Hematopoietic multipotent progenitor cell treated with erythropoietin and hydrocortisone succinate and interleukin-3 and kit ligand, for 4 days (in vitro differentiated cells): ENCODE results near the gene XIRP2.
A peak's percentile ranks its signal among the peaks of the same experiment; 100 is the strongest.
"Not testable (repeated sequence)": the region's sequence is repeated elsewhere in the genome, so short reads cannot be mapped to it uniquely, and the experiment has no call there.

Source experiments
- DNase-seq: peaks from one replicate; pipeline ENCODE4 v3.0.0-alpha.2; 2015

Gene XIRP2

GRCh38 chr2:167215595-167215994, 327.3 kb downstream of the XIRP2 start:
- no peak for DNase-seq

DNA sequence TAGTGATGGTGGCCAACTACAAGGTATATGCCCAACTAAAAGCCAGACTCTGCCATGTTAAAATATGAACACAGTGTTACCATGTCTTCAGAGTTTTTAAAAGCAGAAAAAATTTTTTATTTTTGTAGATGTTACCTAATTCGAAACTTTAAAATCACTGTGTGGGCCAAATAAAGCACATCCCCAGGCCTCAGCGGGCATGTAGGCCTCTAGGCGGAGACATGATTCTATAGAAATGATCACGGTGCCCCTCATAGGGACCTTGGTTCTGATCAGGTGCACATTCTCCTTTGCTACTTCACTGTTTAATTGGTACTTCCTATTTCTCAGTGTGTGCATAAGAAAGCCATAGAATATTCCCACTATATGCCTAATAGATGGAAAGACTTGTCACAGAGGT, 349.2 kb downstream of the XIRP2 start:
- no peak for DNase-seq

GRCh38 chr2:167240671-167241070, 352.4 kb downstream of the XIRP2 start:
- no peak for DNase-seq

- DNase-seq, result peak; percentile 59
These were observed 360.9 kb downstream of the XIRP2 start for GRCh38 chr2:167249197-167249596.

- DNase-seq, result no peak
These were observed 364.7 kb downstream of the XIRP2 start for GRCh38 chr2:167253025-167253424.

DNA sequence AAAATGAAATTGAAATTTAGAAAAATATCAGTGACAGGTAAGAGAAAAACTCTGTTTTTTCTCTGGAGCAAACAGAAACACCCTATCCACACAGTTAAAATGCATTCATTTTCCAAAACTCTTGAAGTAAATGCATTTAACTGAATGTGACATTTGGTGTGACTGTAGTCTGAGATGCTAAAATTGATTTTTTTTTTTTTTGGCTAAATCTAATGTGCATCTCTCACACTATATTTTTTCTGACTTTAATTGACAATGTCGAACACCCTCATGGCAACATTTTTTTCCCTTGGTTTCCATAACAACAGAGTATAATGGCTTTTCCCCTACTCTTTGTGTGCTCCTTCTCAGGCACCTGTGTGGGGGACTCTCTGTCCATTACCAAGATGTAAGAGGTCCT, 366.4 kb downstream of the XIRP2 start:
- no peak for DNase-seq

GRCh38 chr2:167258712-167259111, 370.4 kb downstream of the XIRP2 start:
- no peak for DNase-seq

DNA sequence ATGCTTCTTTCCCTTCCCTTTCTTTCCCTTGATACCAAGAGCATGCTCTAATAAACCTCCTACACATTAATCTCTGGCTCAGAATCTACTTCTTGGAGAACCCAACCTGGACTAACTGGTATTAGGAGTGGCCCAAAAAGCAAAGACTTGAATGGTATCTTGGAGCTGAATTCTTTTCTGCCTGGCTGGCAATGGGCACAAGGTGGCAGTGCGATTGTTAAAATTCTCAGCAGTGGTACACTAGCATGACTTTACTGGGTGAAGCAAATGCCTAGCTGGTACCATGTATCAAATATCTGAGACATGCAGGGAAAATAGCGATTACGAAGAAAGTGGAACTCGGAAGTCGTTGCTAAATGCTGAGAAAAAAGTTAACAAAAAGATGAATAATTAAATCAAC, 376.1 kb downstream of the XIRP2 start:
- peak; percentile 44 for DNase-seq

DNA sequence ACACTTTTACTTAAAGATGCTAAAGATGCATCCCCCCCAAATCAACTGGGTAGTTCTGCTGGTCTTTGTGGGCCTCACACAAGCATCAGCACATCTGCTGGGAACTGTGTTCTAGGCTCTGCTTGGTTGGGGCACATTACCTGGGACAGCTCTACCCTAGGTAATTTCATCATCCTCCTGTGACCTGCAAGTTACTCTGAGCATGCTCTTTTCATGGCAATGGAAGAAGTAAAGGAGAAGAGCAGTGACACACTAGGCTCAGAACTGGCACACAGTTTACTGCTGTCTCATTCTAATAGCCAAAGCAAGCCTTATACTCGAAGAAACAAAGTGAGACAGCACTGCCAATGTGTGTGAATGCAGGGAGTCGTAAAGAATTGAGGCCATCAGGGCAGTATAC, 376.7 kb downstream of the XIRP2 start:
- DNase-seq, result no peak

GRCh38 chr2:167265722-167266121, 377.4 kb downstream of the XIRP2 start:
- DNase-seq, result no peak

DNA sequence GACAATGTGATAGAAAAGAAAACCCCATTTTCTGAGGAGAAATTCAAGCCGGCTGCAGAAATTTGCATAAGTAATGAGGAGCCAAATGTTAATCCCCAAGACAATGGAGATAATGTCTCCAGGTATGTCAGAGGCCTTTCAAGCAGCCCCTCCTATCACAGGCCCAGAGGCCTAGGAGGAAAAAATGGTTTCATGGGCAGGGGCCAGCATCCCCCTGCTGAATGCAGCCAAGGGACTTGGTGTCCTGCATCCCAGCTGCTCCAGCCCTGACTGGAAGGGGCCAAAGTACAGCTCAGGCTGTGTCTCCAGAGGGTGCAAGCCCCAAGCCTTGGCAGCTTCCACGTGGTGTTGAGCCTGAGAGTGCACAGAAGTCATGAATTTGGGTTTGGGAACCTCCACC, 380.0 kb downstream of the XIRP2 start:
- not testable (repeated sequence) for DNase-seq

- DNase-seq, result no peak
These were observed 383.7 kb downstream of the XIRP2 start for GRCh38 chr2:167271932-167272331.

DNA sequence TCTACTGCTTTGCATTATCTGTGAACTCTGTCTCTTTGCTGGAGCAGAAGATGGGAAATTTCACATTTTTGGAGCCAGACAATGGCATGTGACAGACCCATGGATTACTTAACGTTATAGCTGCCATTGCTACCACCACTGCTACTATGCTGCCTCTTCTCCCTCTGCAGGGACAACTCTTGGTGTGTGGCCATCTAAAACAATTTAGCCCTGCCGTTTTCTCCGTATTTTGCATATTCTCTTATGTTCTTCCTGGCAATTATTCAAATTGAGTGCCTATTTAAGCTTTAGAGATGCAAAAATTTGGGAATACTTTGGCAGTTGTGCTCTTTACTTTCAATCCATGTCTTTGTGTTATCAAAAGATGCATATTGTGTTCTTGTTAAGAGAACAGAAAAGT, 386.8 kb downstream of the XIRP2 start:
- no peak for DNase-seq

DNA sequence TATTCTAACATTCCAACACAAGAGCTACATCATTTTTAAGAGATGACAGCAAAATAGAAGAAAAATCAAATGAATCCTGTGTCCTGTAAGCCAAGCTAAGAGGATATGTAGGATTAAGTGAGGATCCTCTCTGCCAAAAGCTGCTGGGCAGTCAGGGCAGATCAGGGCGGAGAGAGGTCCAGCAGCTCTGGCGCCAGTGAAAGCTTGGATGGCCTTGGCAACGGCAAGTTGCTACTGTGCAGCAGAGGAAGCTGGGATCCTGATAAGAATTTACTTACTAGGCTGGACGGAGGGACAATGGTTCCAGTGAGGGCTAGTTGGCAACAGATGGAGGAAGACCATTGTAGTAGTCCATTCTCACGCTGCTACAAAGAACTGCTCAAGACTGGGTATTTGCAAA, 391.5 kb downstream of the XIRP2 start:
- DNase-seq, result no peak

- DNase-seq, result no peak
These were observed 398.9 kb downstream of the XIRP2 start for GRCh38 chr2:167287212-167287611.

DNA sequence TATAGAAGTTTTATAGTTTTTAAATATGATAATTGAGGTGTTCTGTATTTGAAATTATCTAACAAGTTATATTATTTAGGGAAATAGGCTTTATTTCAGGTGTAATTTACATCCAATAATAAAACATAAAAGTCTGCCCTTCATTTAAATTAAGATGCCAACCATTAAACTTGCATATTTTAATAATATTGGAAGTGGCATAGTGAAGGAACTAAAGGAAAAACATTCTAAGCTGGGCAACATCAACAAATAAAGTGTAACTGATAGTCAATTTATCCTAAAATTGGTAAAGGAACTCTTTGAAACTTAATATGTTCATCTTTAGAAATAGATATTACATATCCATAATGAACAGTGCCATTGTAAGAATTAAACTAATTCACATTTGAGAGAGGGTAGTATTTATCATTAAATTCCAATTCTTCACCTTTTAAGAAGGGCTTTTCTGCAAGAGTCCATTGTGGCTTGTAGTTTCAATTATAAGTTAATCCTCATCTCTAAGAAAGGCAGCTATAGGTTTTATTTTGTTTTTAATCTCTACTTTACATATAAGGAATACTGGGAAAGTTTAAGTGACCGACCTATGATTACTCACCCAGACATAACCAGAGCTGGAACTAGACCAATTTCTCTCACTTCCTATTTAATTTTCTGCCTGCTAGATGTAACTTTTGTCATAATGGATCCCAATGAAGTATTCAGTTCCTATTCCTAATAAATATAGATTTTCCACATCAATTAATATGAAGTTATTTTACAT, 401.6 kb downstream of the XIRP2 start:
- no peak for DNase-seq

DNA sequence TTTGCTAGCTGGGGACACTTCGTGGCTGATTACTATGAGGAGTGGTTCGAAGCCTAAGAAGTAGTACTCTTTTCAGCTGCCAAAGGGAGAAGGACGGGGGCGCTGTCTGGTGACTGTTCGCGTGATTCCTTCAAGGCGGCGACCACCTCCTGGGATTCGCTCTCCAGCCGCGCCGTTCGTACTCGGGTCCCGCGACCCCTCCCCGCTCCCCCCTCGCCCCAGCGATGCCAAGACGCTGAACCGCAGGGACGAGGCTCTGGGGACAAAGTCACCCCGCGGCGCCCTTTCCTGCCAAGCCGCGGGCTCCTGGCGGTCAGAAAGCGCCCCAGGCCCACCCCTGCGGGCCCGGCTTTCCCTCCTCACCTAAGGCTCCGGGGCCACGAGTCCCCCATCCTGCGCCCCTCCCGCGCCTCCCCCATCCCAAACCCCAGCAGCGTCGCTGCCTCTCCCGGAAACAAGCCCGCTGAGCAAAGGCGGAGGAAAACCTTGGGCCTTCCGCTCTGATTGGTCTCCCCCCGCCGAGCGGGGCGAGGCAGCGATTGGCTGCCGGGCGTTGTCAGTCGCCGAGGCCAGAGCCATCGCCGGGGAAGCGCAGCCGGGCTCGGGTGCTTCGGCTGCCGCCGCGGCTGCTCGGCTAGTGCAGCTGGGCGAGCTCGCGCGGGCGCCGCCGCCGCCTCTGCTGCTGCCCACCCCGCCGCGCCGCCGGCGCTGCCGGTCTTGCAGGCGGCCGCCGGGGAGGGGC, 404.3 kb downstream of the XIRP2 start, which contains the start of gene B3GALT1:
TSS of gene B3GALT1 (plus strand) at position 572 of the 742 bp plus-strand sequence.
- DNase-seq, result peak; percentile 94

- DNase-seq, result peak; percentile 32
These were observed 405.0 kb downstream of the XIRP2 start for GRCh38 chr2:167293172-167293781.

GRCh38 chr2:167293943-167294775, 405.9 kb downstream of the XIRP2 start:
- peak; percentile 13 for DNase-seq

DNA sequence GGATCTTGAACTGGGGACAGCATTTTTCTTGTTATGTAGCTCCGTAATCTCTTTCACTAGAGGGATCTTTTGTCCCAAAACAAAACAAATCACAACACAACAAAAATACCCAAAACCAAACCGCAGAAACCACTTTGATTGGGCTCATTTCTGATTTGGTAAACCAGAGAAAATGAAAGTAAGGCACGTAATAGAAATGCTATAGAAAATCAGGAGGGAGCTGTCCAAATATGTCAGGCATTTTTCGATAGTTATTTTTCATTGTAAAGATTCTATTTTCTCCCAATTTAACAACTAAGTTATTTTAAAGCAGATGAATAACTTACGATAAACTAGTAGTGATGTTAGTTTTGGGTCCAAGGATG, 406.5 kb downstream of the XIRP2 start:
- peak; percentile 18 for DNase-seq

DNA sequence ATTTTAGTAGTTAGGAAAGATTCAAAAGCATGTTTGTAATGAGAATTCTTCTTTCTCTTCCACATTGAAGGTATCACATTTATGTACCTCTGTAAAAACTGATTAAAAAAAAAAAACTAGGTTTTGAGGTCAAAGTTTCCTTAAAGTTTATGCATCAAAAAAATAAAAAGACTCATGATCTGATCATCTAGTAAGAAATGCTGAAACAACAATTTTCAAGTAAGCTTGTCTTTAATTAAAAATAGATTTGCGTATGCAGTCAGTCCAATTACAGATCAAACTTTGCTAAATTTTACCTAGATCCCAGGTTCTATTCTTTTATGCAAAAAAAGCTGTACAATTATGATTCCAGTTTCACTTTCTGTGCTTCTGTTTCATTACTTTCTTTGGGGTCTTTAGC, 409.0 kb downstream of the XIRP2 start:
- DNase-seq, result no peak

DNA sequence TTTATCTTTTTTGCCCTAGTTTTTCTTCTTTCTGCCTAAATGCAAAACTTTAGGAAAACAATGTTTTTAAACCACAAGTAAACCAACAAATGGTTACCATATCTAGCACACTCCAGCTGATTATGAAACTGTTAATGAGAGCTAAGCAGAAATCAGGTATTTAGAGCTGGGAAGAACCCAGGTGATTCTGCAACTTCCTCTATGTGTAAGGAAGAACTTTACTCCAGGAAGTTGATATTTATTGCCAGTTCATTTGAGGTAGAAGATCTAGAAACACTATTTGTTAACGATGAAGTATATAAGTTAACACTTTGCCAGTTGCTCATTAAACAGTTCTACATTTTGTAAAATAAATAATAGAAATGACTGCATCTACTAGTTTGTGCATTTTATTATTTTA, 409.7 kb downstream of the XIRP2 start:
- no peak for DNase-seq
